HTR-8/SVneo (cell line): ENCODE data around the gene CAMK2D.

ENCODE experiments used
- DNase-seq: peaks from one replicate; pipeline ENCODE4 v3.0.0; 2011; ENCODE audit warnings: low spot score, mixed read lengths; ENCODE audit not compliant: insufficient read length
- FAIRE-seq: peaks from 2 replicates; lab custom pipeline; 2011; peaks lifted over from hg19 to GRCh38; lab: Jason Lieb, UNC

Gene CAMK2D

GRCh38 chr4:113423631-113424030, 337.9 kb downstream of the CAMK2D start:
- no peak for FAIRE-seq
- DNase-seq: no peak

- no peak for FAIRE-seq
- DNase-seq: no peak
Observed at GRCh38 chr4:113420938-113421337, 340.6 kb downstream of the CAMK2D start.

- DNase-seq (no peak), FAIRE-seq (no peak)
Observed at GRCh38 chr4:113419631-113420030, 341.9 kb downstream of the CAMK2D start.

DNA sequence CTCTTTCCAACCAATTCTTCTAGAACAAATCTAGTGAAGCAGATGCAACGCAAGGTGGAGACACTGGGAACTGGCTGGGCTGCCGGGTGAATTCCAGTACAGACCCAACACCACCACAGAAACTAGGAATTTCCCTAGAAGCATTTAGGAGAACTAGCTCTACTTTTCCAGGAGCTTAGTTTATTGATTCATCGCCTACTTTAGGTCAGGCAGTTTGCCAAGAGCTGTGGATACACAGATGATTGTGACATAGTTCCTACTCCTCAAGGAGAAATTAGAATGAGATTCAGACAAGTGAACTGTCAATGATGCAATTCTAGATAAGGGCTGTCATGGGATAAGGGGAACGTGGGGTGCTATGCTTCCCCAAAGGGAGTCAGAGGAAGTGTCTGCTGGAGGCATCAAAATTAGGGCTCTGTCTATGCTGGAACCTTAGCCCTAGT, 350.0 kb downstream of the CAMK2D start:
- FAIRE-seq (peak; percentile 26), DNase-seq (peak; percentile 23)

GRCh38 chr4:113410686-113411085, 350.9 kb downstream of the CAMK2D start:
- DNase-seq: no peak
- FAIRE-seq: no peak

DNA sequence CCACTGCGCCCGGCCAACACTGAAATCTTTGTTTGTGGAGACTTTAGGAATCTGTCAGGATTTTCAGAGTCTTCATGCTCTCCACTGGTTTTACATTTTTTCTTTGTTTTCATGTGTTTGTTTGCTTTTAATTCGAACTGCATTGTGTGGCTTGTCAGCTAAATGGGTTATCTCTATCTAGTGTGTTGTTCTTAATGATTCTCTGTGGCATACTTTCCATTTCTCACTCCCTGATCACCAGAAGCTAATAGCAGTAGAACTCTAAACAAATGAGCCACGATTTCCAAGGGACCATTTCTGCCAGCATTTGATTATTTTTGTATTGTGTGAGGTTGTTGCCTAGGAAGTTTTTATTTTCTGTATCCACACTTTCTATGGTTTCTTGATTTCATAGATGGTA, 352.4 kb downstream of the CAMK2D start:
- no peak for DNase-seq
- FAIRE-seq: no peak

- FAIRE-seq: no peak
- no peak for DNase-seq
Observed at GRCh38 chr4:113407409-113407808, 354.1 kb downstream of the CAMK2D start.

DNA sequence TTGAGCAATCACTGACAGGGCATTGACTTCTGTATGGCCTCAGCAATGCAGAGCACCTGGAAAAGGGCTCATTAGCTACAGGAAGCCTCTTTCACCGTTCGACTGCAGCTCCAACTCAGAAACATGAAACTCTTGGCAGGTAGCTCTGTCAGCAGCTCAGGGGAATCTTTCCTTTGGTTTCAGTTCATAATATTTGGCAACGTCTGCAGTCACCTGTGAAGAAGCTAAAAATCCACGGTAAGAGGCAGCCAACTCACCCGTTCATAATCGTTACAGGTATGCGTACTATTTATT, 354.9 kb downstream of the CAMK2D start:
- DNase-seq (no peak), FAIRE-seq (no peak)

DNA sequence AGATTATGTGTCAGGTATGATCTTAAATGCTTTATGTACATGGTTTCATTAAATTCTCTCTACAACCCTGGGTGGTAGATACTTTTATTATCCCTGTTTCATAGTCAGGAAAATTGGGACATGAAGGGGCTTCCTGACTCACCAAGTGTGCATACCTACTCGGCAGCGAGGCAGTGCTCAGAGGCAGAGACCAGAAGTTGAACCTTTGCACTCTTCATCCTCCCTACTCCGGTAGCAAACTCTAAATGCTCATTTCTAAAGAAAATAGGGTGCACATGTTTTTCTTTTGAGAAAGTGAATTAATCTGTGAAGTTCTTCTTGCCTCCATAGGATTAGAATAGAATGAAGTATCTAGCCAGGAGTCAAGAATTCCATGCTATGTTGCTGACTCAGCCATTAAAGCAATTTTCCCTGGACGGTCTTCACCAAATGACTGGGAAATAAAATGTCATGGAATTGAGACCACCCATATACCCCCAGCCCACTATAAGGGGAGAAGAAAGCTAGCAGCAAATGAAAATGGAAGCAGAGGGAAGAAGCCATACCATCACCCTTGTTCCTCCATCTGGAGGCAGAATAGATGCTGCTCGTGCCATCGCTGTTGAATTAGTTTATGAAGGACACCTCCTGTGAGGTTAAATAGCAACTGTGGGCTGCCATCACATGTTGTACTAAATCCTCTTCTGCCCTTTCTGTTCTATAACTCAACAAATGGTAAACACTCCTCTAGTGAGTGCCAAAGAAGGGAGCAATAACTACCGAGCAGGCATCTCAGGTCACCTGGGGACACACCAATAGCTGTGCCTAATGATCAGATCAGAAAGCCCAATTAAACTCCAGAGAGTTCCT, 355.4 kb downstream of the CAMK2D start:
- DNase-seq: no peak
- no peak for FAIRE-seq

DNA sequence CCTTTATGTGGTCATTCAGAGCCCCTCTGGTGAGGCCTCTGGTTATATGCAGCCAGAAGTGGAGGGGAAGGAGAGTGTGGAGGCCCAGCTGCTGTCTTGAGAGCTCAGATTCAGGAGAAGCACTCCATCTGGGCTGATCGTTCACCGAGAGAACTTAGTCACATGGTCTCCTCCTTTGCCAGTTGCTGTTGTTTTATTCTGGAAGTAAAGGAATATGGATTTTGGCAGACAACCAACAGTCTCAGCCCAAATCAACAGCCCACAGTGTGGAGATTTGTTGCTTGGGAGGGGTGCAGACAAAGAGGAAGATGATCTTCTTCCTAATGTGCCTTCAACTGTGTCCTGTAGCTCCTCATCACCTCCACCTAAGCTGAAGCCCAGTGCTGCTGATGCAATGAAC, 356.7 kb downstream of the CAMK2D start:
- no peak for DNase-seq
- no peak for FAIRE-seq

GRCh38 chr4:113404167-113404571, 357.4 kb downstream of the CAMK2D start:
- DNase-seq: no peak
- FAIRE-seq: no peak
